Coronary artery (tissue), 2 donors: Measurements from ENCODE around the gene KLHL3.

Experiments used
- DNase-seq: peaks from one replicate; pipeline ENCODE4 v3.0.0-alpha.2; 2017; ENCODE audit warnings: low spot score
- H3K27ac ChIP-seq, 2 donors: fragments of 200-600 bp; sonication (generic); one replicate each; pipeline ENCODE4 v1.5.1; 2016 to 2019
- H3K4me3 ChIP-seq: fragments of 200-600 bp; sonication (generic); 2 replicates; pipeline ENCODE4 v1.5.1; 2016; ENCODE audit warnings: mild to moderate bottlenecking, moderate library complexity
- TF ChIP-seq, protein P1 (sequence below): fragments of 200-600 bp; sonication (generic); IDR thresholded peaks from one replicate; pipeline ENCODE4 v1.5.1; 2019; ENCODE audit warnings: antibody characterized with exemption

Gene KLHL3

DNA sequence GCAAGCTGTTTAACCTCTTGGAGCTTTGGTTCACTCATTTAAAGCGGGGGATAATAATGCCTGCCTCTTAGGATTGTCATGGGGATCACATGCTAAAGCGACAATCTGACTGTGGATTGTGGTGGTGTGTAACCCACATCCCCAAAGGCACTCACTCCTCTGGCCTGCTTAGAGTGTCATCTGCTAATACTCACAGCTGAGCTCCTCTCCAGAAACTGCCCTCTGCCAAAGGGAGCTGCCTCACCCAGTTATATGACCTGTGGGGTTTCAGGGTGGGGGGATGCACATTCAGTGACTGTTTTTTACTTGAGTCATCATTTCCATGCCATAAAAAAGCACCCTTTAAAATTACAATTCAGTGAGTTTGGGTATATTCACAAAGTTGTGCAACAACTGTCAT is 126.8 kb downstream of the KLHL3 start:
- H3K4me3 ChIP-seq = no peak overlapping the region
- TF ChIP-seq, protein P1, sequence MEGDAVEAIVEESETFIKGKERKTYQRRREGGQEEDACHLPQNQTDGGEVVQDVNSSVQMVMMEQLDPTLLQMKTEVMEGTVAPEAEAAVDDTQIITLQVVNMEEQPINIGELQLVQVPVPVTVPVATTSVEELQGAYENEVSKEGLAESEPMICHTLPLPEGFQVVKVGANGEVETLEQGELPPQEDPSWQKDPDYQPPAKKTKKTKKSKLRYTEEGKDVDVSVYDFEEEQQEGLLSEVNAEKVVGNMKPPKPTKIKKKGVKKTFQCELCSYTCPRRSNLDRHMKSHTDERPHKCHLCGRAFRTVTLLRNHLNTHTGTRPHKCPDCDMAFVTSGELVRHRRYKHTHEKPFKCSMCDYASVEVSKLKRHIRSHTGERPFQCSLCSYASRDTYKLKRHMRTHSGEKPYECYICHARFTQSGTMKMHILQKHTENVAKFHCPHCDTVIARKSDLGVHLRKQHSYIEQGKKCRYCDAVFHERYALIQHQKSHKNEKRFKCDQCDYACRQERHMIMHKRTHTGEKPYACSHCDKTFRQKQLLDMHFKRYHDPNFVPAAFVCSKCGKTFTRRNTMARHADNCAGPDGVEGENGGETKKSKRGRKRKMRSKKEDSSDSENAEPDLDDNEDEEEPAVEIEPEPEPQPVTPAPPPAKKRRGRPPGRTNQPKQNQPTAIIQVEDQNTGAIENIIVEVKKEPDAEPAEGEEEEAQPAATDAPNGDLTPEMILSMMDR = no peak
- DNase-seq = no peak
- H3K27ac ChIP-seq = no peak overlapping the region

DNA sequence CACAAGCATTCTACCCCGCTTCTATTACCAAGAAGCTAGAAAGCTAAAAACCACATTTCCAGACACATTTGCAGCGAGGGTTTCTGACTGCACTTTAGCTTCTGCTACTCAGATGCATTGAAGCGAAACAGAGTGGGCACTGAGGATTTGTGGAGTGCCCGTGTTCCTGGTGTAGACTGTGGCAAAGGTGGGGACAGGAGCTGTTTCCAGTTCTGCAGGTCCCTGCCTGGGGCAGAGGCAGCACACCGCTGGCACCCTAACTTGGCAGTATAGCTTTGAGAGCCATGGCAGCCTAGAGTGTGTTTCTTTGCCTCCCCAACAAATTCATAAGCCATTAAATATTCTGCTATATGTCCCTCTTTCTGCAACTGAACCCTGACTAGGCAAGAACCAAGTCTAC is 128.1 kb downstream of the KLHL3 start:
- TF ChIP-seq, protein P1 = no peak
- peak; percentile 36 for DNase-seq
- Histone ChIP-seq H3K4me3 (no peak overlapping the region), H3K27ac (no peak overlapping the region)

DNA sequence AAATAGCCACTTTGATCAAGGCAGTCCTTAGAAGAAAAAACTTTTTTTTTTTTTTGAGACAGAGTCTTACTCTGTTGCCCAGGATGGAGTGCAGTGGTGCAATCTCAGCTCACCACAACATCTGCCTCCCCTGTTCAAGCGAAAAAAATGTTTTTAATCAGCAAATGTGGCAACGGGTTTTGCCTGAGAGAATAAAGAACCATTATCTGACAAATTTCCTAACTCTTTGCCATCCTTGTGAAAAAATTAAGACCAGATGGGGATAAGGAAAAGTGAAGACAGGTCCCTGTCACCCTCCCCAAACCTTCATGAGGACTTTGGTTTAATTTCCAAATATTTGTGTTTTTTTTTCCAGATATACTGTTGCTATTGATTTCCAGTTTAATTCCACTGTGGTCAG is 129.5 kb downstream of the KLHL3 start:
- no peak for DNase-seq
- TF ChIP-seq, protein P1 = no peak
- Histone ChIP-seq H3K27ac (no peak overlapping the region), H3K4me3 (no peak overlapping the region)

DNA sequence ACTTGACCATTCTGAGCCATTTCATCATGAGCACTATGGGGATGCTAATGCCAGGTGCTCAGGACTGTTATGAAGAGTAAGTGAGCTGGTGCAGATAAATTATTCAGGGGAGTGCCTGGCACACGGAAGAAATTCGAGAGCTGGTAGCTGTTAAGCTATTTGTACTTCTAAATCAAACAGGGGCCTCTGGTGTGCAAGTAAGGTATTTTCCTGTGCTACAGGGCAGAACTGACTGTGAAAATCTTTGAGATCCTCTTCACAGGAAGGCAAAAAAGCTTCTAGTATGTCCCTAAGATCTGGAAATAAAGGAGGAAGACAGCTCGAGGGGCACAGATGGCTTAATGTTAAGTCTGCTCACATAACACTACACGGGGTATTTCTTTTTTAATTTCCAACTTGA is 130.5 kb downstream of the KLHL3 start:
- TF ChIP-seq, protein P1 = no peak
- no peak overlapping the region for H3K27ac ChIP-seq
- no peak for DNase-seq
- no peak overlapping the region for H3K4me3 ChIP-seq

DNA sequence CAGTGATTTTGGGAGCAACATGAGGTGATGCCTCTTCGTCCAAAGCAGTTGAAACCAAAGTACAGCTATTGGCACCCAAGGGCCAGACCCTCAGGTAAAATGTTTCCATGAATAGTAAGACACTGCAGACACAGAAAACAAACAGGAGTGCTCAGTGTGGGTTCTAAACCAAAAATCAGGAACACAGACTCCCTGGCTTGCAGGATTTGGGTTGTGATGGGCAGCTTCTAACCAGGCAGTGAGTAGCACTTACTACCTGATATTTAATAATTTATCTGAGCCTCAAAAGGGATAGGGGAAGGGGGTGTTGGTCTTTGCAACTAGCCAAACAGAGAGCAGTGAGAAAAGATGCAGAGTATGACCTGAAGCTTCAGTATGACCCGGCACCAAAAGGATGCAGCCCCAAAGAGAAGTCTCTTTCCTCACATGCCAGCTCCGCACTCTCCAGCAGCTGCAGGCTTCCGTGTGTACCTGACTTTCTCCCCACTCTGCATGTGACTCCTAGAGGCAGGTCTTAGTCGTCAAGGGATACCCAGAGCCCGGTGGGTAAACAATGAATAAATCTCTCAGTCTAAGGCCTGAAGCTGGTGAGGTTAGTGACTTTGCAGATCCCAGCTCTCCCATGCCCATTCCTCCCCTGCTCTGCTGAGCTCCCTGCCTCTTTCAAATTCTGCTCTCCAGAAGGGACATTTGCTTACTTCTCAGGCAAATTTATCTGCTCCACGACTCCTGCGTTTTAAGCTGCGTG is 131.4 kb downstream of the KLHL3 start:
- TF ChIP-seq, protein P1 = no peak
- peak; percentile 50 for DNase-seq
- H3K27ac ChIP-seq = no peak overlapping the region
- no peak overlapping the region for H3K4me3 ChIP-seq

DNA sequence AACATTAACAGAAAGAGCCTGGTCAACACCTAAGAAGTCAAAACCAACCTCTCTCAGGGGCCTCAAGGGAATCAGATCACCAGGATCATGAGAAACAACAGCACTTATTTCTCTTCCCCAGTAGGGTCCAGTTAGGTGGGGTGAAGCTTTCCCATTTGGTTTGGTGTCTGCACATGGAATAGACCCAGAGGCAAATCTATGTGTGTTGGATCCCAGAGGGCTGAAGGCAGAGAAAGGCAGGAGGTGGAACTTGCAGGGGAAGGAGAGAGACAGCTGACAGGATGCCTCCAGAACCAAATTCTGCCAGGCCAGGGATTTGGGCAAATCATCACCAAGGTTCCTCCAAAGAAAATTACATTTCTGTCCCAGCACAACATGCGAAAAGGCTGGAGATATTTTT is 132.0 kb downstream of the KLHL3 start:
- H3K27ac ChIP-seq = no peak overlapping the region

DNA sequence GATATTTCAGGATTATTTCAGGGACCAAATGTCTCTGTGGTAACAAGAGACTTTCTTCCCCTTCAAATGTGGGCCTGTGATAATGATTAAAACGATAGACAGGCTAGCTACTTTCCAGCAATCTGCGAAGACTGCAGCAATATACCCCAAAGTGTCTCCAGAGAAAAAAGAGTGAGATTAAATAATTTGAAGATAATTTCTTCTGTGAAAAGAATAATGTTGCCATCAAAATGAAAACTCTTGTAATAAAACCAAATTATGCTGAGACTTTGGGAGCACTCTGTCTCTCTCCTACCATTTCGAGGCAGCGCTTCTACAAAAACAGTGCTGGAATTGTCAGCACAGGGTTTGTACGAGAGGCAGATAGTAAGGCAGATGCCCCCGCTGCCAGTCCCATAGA is 132.5 kb downstream of the KLHL3 start:
- Histone ChIP-seq H3K4me3 (no peak overlapping the region), H3K27ac (no peak overlapping the region)
- no peak for DNase-seq
- TF ChIP-seq, protein P1 = no peak

More for the DNA sequence above, 132.0 kb downstream of the KLHL3 start:
- TF ChIP-seq, protein P1 = no peak
- H3K4me3 ChIP-seq = no peak overlapping the region
- no peak for DNase-seq
